ENCODE results near the gene SPAST. TPM values are rescaled to one million over a fixed set of nuclear protein-coding genes. Genes with fewer than 3 reads are reported as not detected.

SPAST gene
- total and polyA plus RNA-seq, 12 donors: 2.4 to 10.9 (median 9.1) TPM

- H3K4me3 ChIP-seq: no peak overlapping the region
- no peaks in the 10 kb centered on the region for H3K9me3 ChIP-seq
- DNase-seq (no peak), ATAC-seq (no peak)
- H3K27me3 ChIP-seq: no peaks in the 10 kb centered on the region
- no peak for TF ChIP-seq CTCF (IDR thresholded peaks at IDR 0.05)
- WGBS, 2 donors: 96% methylated on average over 2 of the region's 2 CpGs
- intact Hi-C loops (cut with DNase I): no loop called here
- H3K36me3 ChIP-seq: peaks cover 0 to 69% (median 19%) of the 10 kb centered on the region in 9 donors
- H3K4me1 ChIP-seq: peaks cover 0 to under 1% (median 0%) of the 10 kb centered on the region in 9 donors
- H3K27ac ChIP-seq: no peak overlapping the region
Measured at GRCh38 chr2:32172870-32173269, 109.5 kb downstream of the SPAST start.

GRCh38 chr2:32182667-32183066, 119.3 kb downstream of the SPAST start:
- ATAC-seq (no peak), DNase-seq (no peak)
- H3K4me1 ChIP-seq: peaks cover 0 to 5% (median 3%) of the 10 kb centered on the region in 9 donors
- H3K27ac ChIP-seq: no peak overlapping the region
- no peaks in the 10 kb centered on the region for H3K27me3 ChIP-seq
- intact Hi-C loops (cut with DNase I): no loop called here
- no peaks in the 10 kb centered on the region for H3K9me3 ChIP-seq
- WGBS, 2 donors: 94 to 97% methylated on average over 6 of the region's 6 CpGs
- H3K4me3 ChIP-seq: no peak overlapping the region
- TF ChIP-seq CTCF (IDR thresholded peaks at IDR 0.05): no peak
- H3K36me3 ChIP-seq: peaks cover 0 to 95% (median 33%) of the 10 kb centered on the region in 9 donors

- no peak overlapping the region for H3K4me3 ChIP-seq
- TF ChIP-seq CTCF (IDR thresholded peaks at IDR 0.05): no peak
- no peak for DNase-seq
- no peaks in the 10 kb centered on the region for H3K9me3 ChIP-seq
- H3K27me3 ChIP-seq: no peaks in the 10 kb centered on the region
- peaks cover 0 to 5% (median 3%) of the 10 kb centered on the region in 9 donors for H3K4me1 ChIP-seq
- H3K36me3 ChIP-seq: peaks cover 0 to 81% (median 33%) of the 10 kb centered on the region in 9 donors
- H3K27ac ChIP-seq: no peak overlapping the region
- 76 to 82% methylated on average over 6 of the region's 6 CpGs for WGBS, 2 donors
- intact Hi-C loops (cut with DNase I): no loop called here
- no peak for ATAC-seq
Measured at GRCh38 chr2:32189011-32189410, 125.7 kb downstream of the SPAST start.

- peaks cover 0 to 81% (median 22%) of the 10 kb centered on the region in 9 donors for H3K36me3 ChIP-seq
- H3K4me1 ChIP-seq: no peaks in the 10 kb centered on the region
- H3K4me3 ChIP-seq: no peak overlapping the region
- 91 to 97% methylated on average over 1 of the region's 1 CpG for WGBS, 2 donors
- ATAC-seq: no peak
- TF ChIP-seq CTCF (IDR thresholded peaks at IDR 0.05): no peak
- H3K9me3 ChIP-seq: no peaks in the 10 kb centered on the region
- no peaks in the 10 kb centered on the region for H3K27me3 ChIP-seq
- no peak for DNase-seq
- H3K27ac ChIP-seq: no peak overlapping the region
- intact Hi-C loops (cut with DNase I): no loop called here
Measured at GRCh38 chr2:32192418-32192817, 129.1 kb downstream of the SPAST start.
